GM18868 (cell line): ENCODE data around the gene POLD1.
"Not testable (repeated sequence)": the region's sequence is repeated elsewhere in the genome, so short reads cannot be mapped to it uniquely, and the experiment has no call there.

Source experiments
- ATAC-seq: cut with Tn5 transposase; IDR thresholded peaks from one replicate; pipeline ENCODE4 v1.9.1; 2021; ENCODE audit warnings: mild to moderate bottlenecking, moderate library complexity; ENCODE audit not compliant: unreplicated experiment

Gene POLD1

GRCh38 chr19:50433201-50434180, 49.3 kb downstream of the POLD1 start:
- no peak for ATAC-seq

GRCh38 chr19:50434525-50434924, 50.4 kb downstream of the POLD1 start:
- no peak for ATAC-seq

- ATAC-seq = no peak
Measured at GRCh38 chr19:50435221-50435620, 51.1 kb downstream of the POLD1 start.

DNA sequence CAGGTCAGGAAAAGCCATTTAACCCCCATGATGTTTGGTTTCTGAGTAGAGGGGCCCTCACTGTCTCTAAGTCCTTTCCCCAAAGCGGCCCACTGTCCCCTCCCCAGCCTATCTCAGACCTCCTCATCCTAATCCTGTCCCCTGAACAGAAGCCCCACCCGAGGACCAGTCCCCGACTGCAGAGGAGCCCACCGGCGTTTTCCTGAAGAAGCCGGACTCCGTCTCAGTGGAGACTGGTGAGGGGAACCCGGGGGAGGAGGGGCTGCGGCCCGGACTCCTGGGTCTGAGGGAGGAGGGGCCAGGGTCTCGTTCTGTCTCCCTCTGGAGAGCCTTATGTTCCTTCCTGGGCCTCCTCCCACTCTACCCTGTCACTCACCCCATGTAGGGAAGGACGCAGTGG, 51.5 kb downstream of the POLD1 start:
- ATAC-seq = no peak

GRCh38 chr19:50437862-50438449, 53.8 kb downstream of the POLD1 start:
- no peak for ATAC-seq

DNA sequence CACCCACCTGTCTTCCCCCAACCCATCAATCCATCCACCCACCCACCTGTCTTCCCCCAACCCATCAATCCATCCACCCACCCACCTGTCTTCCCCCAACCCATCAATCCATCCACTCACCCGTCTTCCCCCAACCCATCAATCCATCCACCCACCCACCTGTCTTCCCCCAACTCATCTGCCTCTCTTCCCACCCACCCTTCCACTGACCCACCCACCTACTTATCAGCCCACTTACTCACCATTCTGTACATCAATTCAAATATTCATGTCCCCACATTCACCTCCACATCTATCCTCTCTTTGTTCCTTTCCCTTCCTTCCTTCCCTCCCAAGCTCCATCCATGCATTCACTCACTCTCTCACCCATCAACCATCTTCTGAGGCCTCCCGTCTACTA, 55.0 kb downstream of the POLD1 start:
- ATAC-seq = not testable (repeated sequence)

DNA sequence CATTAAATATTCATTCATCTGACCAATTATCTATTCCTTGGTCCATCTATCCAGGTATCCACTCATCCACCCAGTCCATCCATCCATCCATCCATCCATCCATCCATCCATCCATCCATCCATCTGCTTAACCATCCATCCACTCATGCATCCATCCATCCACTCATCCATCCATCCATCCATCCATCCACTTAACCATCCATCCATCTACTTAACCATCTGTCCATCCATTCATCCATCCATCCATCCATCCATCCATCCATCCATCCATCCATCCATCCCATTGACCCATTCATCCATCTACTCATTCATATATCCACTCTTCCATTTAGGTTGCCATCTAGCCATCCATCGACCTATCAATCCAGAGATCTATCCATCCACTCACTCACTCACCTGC, 59.9 kb downstream of the POLD1 start:
- no peak for ATAC-seq

DNA sequence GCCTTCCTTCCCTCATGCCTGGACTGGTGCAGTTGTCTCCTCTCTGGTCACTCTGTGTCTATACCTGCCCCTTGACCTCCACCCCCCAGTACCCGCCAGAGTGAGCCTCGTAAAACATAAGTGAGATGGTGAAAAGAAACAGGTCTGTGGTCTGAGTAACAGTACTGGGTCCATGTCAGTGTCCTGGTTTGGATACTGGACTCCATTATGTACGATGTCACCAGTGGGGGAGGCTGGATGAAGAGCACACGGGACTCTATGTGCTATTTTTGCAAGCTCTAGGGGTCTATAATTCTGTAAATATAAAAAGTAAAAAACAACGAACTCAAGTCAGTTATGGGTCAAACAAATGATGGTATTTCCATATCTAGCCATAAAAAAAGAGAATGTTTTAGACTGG, 62.9 kb downstream of the POLD1 start:
- ATAC-seq = no peak

DNA sequence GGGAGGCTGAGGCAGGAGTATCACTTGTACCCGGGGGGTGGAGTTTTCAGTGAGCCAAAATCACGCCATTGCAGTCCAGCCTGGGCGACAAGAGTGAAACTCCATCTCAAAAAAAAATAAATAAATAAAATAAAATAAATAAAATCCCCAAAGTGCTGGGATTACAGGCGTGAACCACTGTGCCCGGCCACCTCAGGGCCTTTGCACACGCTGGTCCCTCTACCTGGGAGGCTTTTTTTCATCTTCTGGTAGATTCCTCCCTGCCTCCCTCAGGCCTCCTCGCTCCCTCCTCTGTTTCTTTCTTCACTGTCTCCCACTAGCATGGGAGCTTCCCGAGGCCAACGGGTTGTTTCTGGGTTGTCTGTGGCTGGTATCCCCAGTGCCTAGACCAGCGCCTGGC, 63.6 kb downstream of the POLD1 start:
- no peak for ATAC-seq

GRCh38 chr19:50449236-50449899, 65.2 kb downstream of the POLD1 start:
- no peak for ATAC-seq

DNA sequence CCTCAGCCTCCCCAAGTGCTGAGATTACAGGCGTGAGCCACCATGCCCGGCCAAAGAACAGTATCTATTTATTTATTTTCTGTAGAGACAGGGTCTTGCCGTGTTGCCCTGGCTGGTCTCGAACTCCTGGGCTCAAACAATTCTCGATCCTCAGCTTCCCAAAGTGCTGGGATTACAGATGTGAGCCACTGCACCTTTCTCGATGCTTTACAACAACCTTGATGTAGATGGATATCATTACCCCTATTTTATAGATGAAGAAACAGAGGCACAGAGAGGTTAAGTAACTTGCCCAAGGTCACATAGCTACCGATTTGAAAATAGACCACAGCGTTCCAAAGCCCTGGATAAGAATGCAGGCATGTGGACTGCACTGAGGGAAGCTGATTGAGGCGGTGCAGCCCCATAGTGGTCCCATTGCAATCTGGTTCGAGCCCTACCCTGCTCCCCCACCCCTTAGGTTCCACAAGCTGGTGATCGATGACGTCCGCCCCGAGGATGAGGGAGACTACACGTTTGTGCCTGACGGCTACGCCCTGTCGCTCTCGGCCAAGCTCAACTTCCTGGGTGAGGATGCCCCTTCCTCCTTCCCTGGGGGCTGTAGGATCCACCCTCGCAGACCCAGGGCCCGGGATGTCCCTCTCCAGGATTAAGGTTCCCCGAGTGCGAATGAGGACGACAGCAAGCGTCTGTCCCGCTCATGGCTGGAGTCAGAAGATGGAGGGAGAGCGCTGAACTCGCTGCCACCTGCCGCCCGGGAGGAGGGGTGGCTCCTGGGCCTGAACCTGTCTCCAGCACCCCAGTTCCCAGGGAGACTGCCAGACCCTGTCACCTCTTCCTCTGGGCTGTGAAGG, 66.4 kb downstream of the POLD1 start:
- ATAC-seq = no peak

DNA sequence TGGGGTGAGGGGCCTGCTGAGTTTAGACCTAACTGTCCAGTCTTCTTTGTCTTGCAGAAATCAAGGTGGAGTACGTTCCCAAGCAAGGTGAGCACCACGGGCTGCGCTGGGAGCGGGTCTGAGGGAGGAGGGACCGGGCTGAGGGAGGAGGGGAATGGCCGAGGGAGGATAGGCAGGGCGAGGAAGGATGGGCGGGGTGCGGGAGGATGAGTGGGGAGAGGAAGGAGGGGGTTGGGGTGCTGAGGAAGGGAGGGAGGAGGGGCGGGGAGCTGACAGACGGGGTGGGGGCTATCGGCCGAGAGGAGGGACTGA, 67.0 kb downstream of the POLD1 start:
- ATAC-seq = no peak

GRCh38 chr19:50453243-50453642, 69.1 kb downstream of the POLD1 start:
- ATAC-seq = no peak

DNA sequence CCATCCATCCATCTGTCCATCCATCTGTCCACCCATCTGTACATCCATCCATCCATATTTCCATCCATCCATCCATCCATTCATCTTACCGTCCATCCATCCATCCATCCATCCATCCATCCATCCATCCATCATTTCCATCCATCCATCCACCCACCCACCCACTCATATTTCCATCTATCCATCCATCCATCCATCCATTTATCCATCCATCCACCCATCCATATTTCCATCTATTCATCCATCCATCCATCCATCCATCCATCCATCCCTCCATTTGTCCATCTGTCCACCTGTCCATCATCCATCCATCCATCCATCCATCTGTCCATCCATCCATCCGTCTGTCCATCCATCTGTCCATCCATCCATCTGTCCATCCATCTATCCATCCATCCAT, 71.8 kb downstream of the POLD1 start:
- no peak for ATAC-seq

- no peak for ATAC-seq
Measured at GRCh38 chr19:50457300-50457699, 73.2 kb downstream of the POLD1 start.

DNA sequence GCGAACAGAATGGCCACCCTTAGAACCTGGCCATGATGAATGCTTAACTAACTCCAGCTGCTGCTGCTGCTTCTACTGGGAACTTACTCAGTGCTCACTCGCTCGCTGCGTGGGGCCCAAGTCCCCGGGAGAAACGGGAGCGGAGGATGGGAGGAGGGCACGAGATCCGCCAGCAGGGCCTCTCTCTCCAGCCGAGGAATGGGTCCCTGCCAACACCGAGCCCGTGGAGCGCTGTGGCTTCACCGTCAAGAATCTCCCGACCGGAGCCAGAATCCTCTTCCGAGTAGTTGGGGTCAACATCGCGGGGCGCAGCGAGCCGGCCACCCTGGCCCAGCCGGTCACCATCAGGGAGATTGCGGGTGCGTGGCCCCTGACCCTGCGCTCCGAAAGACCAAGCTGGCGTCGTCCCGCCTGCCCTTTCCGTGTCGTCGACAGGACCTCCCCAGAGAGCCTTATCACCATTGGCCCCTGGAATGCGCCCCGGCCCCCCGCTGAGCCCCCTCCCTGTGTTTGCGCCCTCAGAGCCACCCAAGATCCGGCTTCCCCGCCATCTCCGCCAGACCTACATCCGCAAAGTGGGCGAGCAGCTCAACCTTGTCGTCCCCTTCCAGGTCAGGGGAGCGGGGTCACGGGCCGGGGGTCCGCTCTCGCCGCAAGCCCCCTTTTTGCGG, 74.4 kb downstream of the POLD1 start:
- no peak for ATAC-seq

DNA sequence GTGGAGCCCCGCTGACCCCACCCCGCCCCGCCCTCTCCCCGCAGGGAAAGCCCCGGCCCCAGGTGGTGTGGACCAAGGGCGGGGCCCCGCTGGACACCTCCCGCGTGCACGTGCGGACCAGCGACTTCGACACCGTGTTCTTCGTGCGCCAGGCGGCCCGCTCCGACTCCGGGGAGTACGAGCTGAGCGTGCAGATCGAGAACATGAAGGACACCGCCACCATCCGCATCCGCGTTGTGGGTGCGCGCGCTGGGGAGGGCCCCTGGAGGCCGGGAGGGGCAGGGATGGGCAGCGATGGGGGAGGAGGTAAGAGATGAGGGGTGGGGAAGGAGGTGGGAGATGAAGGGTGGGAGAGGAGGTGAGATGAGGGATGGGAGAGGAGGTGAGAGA, 74.9 kb downstream of the POLD1 start:
- no peak for ATAC-seq

DNA sequence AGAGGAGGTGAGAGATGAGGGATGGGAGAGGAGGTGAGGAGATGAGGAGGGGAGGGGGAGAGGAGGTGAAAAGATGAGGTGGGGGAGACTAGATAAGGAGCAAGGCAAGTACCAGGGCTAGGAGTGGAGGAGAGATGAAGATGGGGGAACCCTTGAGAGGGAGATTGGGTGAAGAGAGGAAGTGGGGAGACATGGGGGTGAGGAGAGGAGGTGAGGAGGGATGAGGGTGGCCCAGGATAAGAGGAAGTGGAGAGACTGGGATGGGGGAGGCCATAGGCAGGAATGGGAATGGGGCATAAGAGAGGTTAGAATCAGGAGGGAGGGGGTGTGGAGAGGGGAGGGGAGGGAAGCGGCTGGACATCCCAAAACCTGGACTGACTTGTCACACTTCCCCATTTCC, 75.5 kb downstream of the POLD1 start:
- ATAC-seq = no peak

DNA sequence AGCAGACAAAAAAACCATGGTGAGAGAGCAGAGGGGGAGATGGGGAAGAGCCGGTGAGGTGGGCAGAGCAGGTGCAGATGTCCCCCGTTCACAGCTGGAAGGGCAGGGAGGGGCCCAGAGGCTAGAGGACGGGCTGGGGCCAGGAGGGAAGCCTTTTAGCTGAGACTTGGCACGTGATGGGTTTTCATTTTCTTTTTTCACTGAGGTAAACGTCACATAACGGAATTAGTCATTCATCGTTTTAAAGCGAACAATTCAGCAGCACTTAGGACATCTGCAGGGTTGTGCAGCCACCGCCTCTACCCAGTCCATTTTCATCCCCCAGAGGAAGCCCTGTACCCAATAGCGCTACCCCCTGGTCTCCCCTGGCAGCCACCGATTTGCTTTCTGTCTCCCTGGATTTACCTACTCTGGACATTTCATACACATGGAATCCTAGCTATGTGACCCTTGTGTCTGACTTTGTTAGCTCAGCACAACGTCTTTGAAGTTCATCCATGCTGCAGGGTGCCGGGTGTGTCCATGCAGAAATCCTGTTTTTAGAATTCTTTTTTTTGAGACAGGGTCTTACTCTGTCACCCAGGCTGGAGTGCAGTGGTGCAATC, 76.1 kb downstream of the POLD1 start:
- peak; percentile 48 for ATAC-seq
